ENCODE measurements around the gene PIP4P1.
A peak's percentile ranks its signal among the peaks of the same experiment; 100 is the strongest.

Gene PIP4P1

GRCh38 chr14:20434701-20435581, 26.3 kb downstream of the PIP4P1 start:
- Histone ChIP-seq H3K4me3 (ENCODE audit: low read depth in 1 of 2, low read length in 2 of 2) (peak overlapping the region; percentile 31 to 67), H3K9me3 (ENCODE audit: control insufficient read depth in 1 of 2, low read length in 2 of 2) (no peaks in the 10 kb centered on the region), H3K36me3 (ENCODE audit: control insufficient read depth in 1 of 2, insufficient read depth in 2 of 2, low read length in 2 of 2) (no peaks in the 10 kb centered on the region), H3K4me1 (ENCODE audit: control insufficient read depth in 1 of 2, insufficient read depth in 2 of 2, low read length in 2 of 2) (peaks cover 0 to 13% of the 10 kb centered on the region in 2 donors), H3K27ac (ENCODE audit: low read length) (no peak overlapping the region), H3K27me3 (ENCODE audit: low read depth, low read length) (no peaks in the 10 kb centered on the region)

GRCh38 chr14:20429801-20430669, 31.2 kb downstream of the PIP4P1 start:
- Histone ChIP-seq H3K9me3 (ENCODE audit: control insufficient read depth in 1 of 2, low read length in 2 of 2) (no peaks in the 10 kb centered on the region), H3K27ac (ENCODE audit: low read length) (no peak overlapping the region), H3K4me1 (ENCODE audit: control insufficient read depth in 1 of 2, insufficient read depth in 2 of 2, low read length in 2 of 2) (peaks cover 10 to 14% of the 10 kb centered on the region in 2 donors), H3K27me3 (ENCODE audit: low read depth, low read length) (no peaks in the 10 kb centered on the region), H3K4me3 (ENCODE audit: low read depth in 1 of 2, low read length in 2 of 2) (no peak overlapping the region), H3K36me3 (ENCODE audit: control insufficient read depth in 1 of 2, insufficient read depth in 2 of 2, low read length in 2 of 2) (no peaks in the 10 kb centered on the region)

- H3K27ac ChIP-seq (ENCODE audit: low read length): no peak overlapping the region
- peaks cover 9 to 10% of the 10 kb centered on the region in 2 donors for H3K4me1 ChIP-seq (ENCODE audit: control insufficient read depth in 1 of 2, insufficient read depth in 2 of 2, low read length in 2 of 2)
- H3K27me3 ChIP-seq (ENCODE audit: low read depth, low read length): no peaks in the 10 kb centered on the region
- no peaks in the 10 kb centered on the region for H3K9me3 ChIP-seq (ENCODE audit: control insufficient read depth in 1 of 2, low read length in 2 of 2)
- no peaks in the 10 kb centered on the region for H3K36me3 ChIP-seq (ENCODE audit: control insufficient read depth in 1 of 2, insufficient read depth in 2 of 2, low read length in 2 of 2)
- no peak overlapping the region for H3K4me3 ChIP-seq (ENCODE audit: low read depth in 1 of 2, low read length in 2 of 2)
These were observed 32.4 kb downstream of the PIP4P1 start for GRCh38 chr14:20428802-20429201.

- Histone ChIP-seq H3K27ac (ENCODE audit: low read length) (no peak overlapping the region), H3K9me3 (ENCODE audit: control insufficient read depth in 1 of 2, low read length in 2 of 2) (no peaks in the 10 kb centered on the region), H3K4me3 (ENCODE audit: low read depth in 1 of 2, low read length in 2 of 2) (no peak overlapping the region), H3K36me3 (ENCODE audit: control insufficient read depth in 1 of 2, insufficient read depth in 2 of 2, low read length in 2 of 2) (no peaks in the 10 kb centered on the region), H3K4me1 (ENCODE audit: control insufficient read depth in 1 of 2, insufficient read depth in 2 of 2, low read length in 2 of 2) (peaks cover 9 to 10% of the 10 kb centered on the region in 2 donors), H3K27me3 (ENCODE audit: low read depth, low read length) (no peaks in the 10 kb centered on the region)
These were observed 33.2 kb downstream of the PIP4P1 start for GRCh38 chr14:20428010-20428365.

GRCh38 chr14:20427231-20428009, 33.8 kb downstream of the PIP4P1 start:
- H3K4me1 ChIP-seq (ENCODE audit: control insufficient read depth in 1 of 2, insufficient read depth in 2 of 2, low read length in 2 of 2): peaks cover 9 to 10% of the 10 kb centered on the region in 2 donors
- peak overlapping the region; percentile 40 for H3K27ac ChIP-seq (ENCODE audit: low read length)
- no peaks in the 10 kb centered on the region for H3K9me3 ChIP-seq (ENCODE audit: control insufficient read depth in 1 of 2, low read length in 2 of 2)
- H3K36me3 ChIP-seq (ENCODE audit: control insufficient read depth in 1 of 2, insufficient read depth in 2 of 2, low read length in 2 of 2): no peaks in the 10 kb centered on the region
- H3K4me3 ChIP-seq (ENCODE audit: low read depth in 1 of 2, low read length in 2 of 2): no peak overlapping the region
- H3K27me3 ChIP-seq (ENCODE audit: low read depth, low read length): no peaks in the 10 kb centered on the region

- Histone ChIP-seq H3K4me1 (ENCODE audit: control insufficient read depth in 1 of 2, insufficient read depth in 2 of 2, low read length in 2 of 2) (peaks cover 3 to 10% of the 10 kb centered on the region in 2 donors), H3K27ac (ENCODE audit: low read length) (no peak overlapping the region)
These were observed 36.4 kb downstream of the PIP4P1 start for GRCh38 chr14:20424851-20425250.

GRCh38 chr14:20422886-20423285, 38.3 kb downstream of the PIP4P1 start:
- Histone ChIP-seq H3K27me3 (ENCODE audit: low read depth, low read length) (no peaks in the 10 kb centered on the region), H3K4me3 (ENCODE audit: low read depth in 1 of 2, low read length in 2 of 2) (no peak overlapping the region)

More at GRCh38 chr14:20424851-20425250, 36.4 kb downstream of the PIP4P1 start:
- H3K36me3 ChIP-seq (ENCODE audit: control insufficient read depth in 1 of 2, insufficient read depth in 2 of 2, low read length in 2 of 2): no peaks in the 10 kb centered on the region
- H3K9me3 ChIP-seq (ENCODE audit: control insufficient read depth in 1 of 2, low read length in 2 of 2): no peaks in the 10 kb centered on the region
- no peaks in the 10 kb centered on the region for H3K27me3 ChIP-seq (ENCODE audit: low read depth, low read length)
- H3K4me3 ChIP-seq (ENCODE audit: low read depth in 1 of 2, low read length in 2 of 2): no peak overlapping the region

GRCh38 chr14:20421267-20421666, 40.0 kb downstream of the PIP4P1 start:
- H3K4me3 ChIP-seq (ENCODE audit: low read depth in 1 of 2, low read length in 2 of 2): no peak overlapping the region
- H3K4me1 ChIP-seq (ENCODE audit: control insufficient read depth in 1 of 2, insufficient read depth in 2 of 2, low read length in 2 of 2): no peaks in the 10 kb centered on the region
- H3K36me3 ChIP-seq (ENCODE audit: control insufficient read depth in 1 of 2, insufficient read depth in 2 of 2, low read length in 2 of 2): no peaks in the 10 kb centered on the region
- H3K27ac ChIP-seq (ENCODE audit: low read length): no peak overlapping the region
- no peaks in the 10 kb centered on the region for H3K9me3 ChIP-seq (ENCODE audit: control insufficient read depth in 1 of 2, low read length in 2 of 2)
- no peaks in the 10 kb centered on the region for H3K27me3 ChIP-seq (ENCODE audit: low read depth, low read length)

More at GRCh38 chr14:20422886-20423285, 38.3 kb downstream of the PIP4P1 start:
- H3K27ac ChIP-seq (ENCODE audit: low read length): no peak overlapping the region
- H3K36me3 ChIP-seq (ENCODE audit: control insufficient read depth in 1 of 2, insufficient read depth in 2 of 2, low read length in 2 of 2): no peaks in the 10 kb centered on the region
- H3K9me3 ChIP-seq (ENCODE audit: control insufficient read depth in 1 of 2, low read length in 2 of 2): no peaks in the 10 kb centered on the region
- H3K4me1 ChIP-seq (ENCODE audit: control insufficient read depth in 1 of 2, insufficient read depth in 2 of 2, low read length in 2 of 2): peaks cover 0 to 5% of the 10 kb centered on the region in 2 donors

GRCh38 chr14:20419419-20419818, 41.8 kb downstream of the PIP4P1 start:
- Histone ChIP-seq H3K27ac (ENCODE audit: low read length) (peak overlapping the region; percentile 19), H3K36me3 (ENCODE audit: control insufficient read depth in 1 of 2, insufficient read depth in 2 of 2, low read length in 2 of 2) (no peaks in the 10 kb centered on the region), H3K27me3 (ENCODE audit: low read depth, low read length) (no peaks in the 10 kb centered on the region), H3K4me1 (ENCODE audit: control insufficient read depth in 1 of 2, insufficient read depth in 2 of 2, low read length in 2 of 2) (no peaks in the 10 kb centered on the region), H3K4me3 (ENCODE audit: low read depth in 1 of 2, low read length in 2 of 2) (no peak overlapping the region), H3K9me3 (ENCODE audit: control insufficient read depth in 1 of 2, low read length in 2 of 2) (no peaks in the 10 kb centered on the region)

GRCh38 chr14:20418501-20418909, 42.7 kb downstream of the PIP4P1 start:
- H3K4me1 ChIP-seq (ENCODE audit: control insufficient read depth in 1 of 2, insufficient read depth in 2 of 2, low read length in 2 of 2): no peaks in the 10 kb centered on the region
- peak overlapping the region; percentile 46 for H3K27ac ChIP-seq (ENCODE audit: low read length)
- no peaks in the 10 kb centered on the region for H3K9me3 ChIP-seq (ENCODE audit: control insufficient read depth in 1 of 2, low read length in 2 of 2)

More at GRCh38 chr14:20418501-20418909, 42.7 kb downstream of the PIP4P1 start:
- no peaks in the 10 kb centered on the region for H3K27me3 ChIP-seq (ENCODE audit: low read depth, low read length)
- H3K36me3 ChIP-seq (ENCODE audit: control insufficient read depth in 1 of 2, insufficient read depth in 2 of 2, low read length in 2 of 2): no peaks in the 10 kb centered on the region
- H3K4me3 ChIP-seq (ENCODE audit: low read depth in 1 of 2, low read length in 2 of 2): no peak overlapping the region
